ENCODE data around the gene ACP7. TPM values are rescaled to one million over a fixed set of nuclear protein-coding genes. Genes with fewer than 3 reads are reported as not detected.
"Not testable (repeated sequence)": the region's sequence is repeated elsewhere in the genome, so short reads cannot be mapped to it uniquely, and the experiment has no call there.

ACP7 gene
- polyA plus RNA-seq, 1 of the 3 experiments (the other 2 are of a cell fraction): 0.36 TPM

DNA sequence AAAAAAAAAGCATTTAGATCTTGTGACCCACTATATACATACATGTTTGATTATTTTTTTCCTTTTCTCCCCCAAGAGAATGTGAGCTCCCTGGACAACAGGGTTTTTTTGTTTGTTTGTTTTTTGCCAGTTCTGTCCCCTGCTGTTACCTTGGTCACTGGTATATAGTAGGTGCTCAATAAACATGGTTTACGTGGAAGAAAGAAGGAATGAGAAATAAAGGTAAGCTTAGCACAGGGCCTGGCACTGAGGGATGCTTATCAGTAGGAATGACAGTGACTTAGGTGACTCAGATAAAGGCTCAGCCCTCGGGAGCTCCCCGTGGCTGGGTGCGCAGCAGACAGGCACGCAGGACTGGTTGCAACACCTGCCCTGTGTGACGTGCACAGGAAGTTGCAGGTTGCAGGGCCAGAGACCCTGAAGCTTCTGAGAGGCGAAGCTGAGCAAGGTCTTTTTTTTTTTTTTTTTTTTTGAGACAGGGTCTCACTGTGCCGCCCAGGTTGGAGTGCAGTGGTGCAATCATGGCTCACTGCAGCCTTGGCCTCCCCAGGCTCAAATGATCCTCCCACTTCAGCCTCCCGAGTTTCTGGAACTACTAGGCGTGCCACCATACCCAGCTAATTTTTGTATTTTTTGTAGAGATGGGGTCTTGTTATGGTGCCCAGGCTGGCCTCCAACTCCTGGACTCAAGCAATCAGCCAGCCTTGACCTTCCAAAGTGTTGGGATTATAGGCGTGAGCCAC is 31.1 kb downstream of the ACP7 start:
- no peak overlapping the region for H3K27ac ChIP-seq (ENCODE audit: low read depth in 2 of 2, low read length in 1 of 2)
- no peaks in the 10 kb centered on the region for H3K9me3 ChIP-seq
- no peaks in the 10 kb centered on the region for H3K79me2 ChIP-seq (ENCODE audit: insufficient read depth)
- CTCF ChIA-PET: interaction anchor here (1.0 to 2.0 kb wide), 6 partner anchors 63 to 153 kb away, joined by 3 to 6 read pairs (median 4); no protein-coding TSS in a partner anchor
- H3K4me2 ChIP-seq: no peak overlapping the region
- no peaks in the 10 kb centered on the region for H3F3A ChIP-seq (replicated peaks; ENCODE audit: insufficient read depth)
- no peaks in the 10 kb centered on the region for H3K27me3 ChIP-seq (ENCODE audit: insufficient read depth)
- no peaks in the 10 kb centered on the region for H4K20me1 ChIP-seq (ENCODE audit: insufficient read depth)
- no peaks in the 10 kb centered on the region for H3K9me2 ChIP-seq
- H3K4me3 ChIP-seq (ENCODE audit: low read depth in 2 of 2, low read length in 1 of 2): no peak overlapping the region
- TF ChIP-seq MXI1 (IDR thresholded peaks at IDR 0.05; ENCODE audit: low read depth, low read length) (no peak), POLR2AphosphoS5 (IDR thresholded peaks at IDR 0.05; ENCODE audit: low read depth, low read length) (no peak), GABPA (IDR thresholded peaks at IDR 0.05; ENCODE audit: low read depth) (no peak), SIN3A (IDR thresholded peaks at IDR 0.05; ENCODE audit: borderline replicate concordance, low read depth, low read length) (no peak), RCOR1 (IDR thresholded peaks at IDR 0.05; ENCODE audit: low read length) (no peak)
- H3K4me1 ChIP-seq (ENCODE audit: control insufficient read depth in 1 of 2, insufficient read depth in 2 of 2, low read depth in 1 of 2, low read length in 1 of 2): peaks cover 0 to 8% of the 10 kb centered on the region in 2 experiments; a peak in 1 of 4 replicates
- H3K9ac ChIP-seq: no peak overlapping the region
- no peak overlapping the region for H2AFZ ChIP-seq (ENCODE audit: low read depth)
- no peak for DNase-seq
- no peaks in the 10 kb centered on the region for H3K36me3 ChIP-seq (replicated peaks in 1 of 2; ENCODE audit: control insufficient read depth in 1 of 2, insufficient read depth in 2 of 2, low read length in 1 of 2)
- POLR2A ChIA-PET: no interaction called here
- WGBS (ENCODE audit: low lambda C conversion rate): 78% methylated on average over 11 of the region's 11 CpGs

DNA sequence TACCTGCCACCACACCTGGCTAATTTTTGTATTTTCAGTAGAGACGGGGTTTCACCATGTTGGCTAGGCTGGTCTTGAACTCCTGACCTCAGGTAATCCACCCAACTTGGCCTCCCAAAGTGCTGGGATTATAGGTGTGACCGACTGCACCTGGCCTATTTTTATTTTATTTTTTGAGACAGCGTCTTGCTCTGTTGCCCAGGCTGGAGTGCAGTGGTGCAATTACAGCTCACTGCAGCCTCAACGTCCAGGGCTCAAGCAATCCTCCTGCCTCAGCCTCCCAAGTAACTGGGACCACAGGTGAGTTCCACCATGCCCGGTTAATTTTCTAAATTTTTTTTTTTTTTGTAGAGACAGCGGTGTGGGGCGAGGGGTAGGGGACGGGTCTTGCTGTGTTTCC is 32.9 kb downstream of the ACP7 start:
- not testable (repeated sequence) for H3K4me2 ChIP-seq; DNase-seq; H3K36me3 ChIP-seq (replicated peaks in 1 of 2; ENCODE audit: control insufficient read depth in 1 of 2, insufficient read depth in 2 of 2, low read length in 1 of 2); H3K9ac ChIP-seq; H3K27me3 ChIP-seq (ENCODE audit: insufficient read depth); H3K4me1 ChIP-seq (ENCODE audit: control insufficient read depth in 1 of 2, insufficient read depth in 2 of 2, low read depth in 1 of 2, low read length in 1 of 2); H3F3A ChIP-seq (replicated peaks; ENCODE audit: insufficient read depth); H3K9me3 ChIP-seq; H3K9me2 ChIP-seq; H3K4me3 ChIP-seq (ENCODE audit: low read depth in 2 of 2, low read length in 1 of 2); H3K27ac ChIP-seq (ENCODE audit: low read depth in 2 of 2, low read length in 1 of 2); H4K20me1 ChIP-seq (ENCODE audit: insufficient read depth); H2AFZ ChIP-seq (ENCODE audit: low read depth); H3K79me2 ChIP-seq (ENCODE audit: insufficient read depth)
- CTCF ChIA-PET: interaction anchor here (2.0 kb wide), 1 partner anchor 65 kb away, joined by 5 read pairs; no protein-coding TSS in a partner anchor
- 66% methylated on average over 8 of the region's 8 CpGs for WGBS (ENCODE audit: low lambda C conversion rate)
- POLR2A ChIA-PET: interaction anchor here (1.0 kb wide), 1 partner anchor 206 kb away, joined by 3 read pairs; no protein-coding TSS in a partner anchor

DNA sequence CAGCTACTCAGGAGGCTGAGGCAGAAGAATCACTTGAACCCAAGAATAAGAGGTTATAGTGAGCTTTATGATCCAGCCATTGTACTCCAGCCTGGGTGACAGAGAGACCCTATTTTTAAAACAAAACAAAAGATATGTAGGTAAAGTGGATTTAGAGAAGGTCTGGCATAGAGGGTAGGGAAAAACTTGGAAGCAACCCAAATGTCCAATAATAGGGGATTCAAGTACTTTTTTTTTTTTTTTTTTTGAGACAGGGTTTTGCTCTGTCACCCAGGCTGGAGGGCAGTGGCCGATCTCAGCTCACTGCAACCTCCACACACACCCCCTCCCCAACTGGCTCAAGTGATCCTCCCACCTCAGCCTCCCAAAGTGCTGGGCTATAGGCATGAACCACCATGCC is 35.7 kb downstream of the ACP7 start:
- no peak overlapping the region for H3K27ac ChIP-seq (ENCODE audit: low read depth in 2 of 2, low read length in 1 of 2)
- H3K4me2 ChIP-seq: no peak overlapping the region
- H3F3A ChIP-seq (replicated peaks; ENCODE audit: insufficient read depth): peaks cover 8% of the 10 kb centered on the region
- H3K4me1 ChIP-seq (ENCODE audit: control insufficient read depth in 1 of 2, insufficient read depth in 2 of 2, low read depth in 1 of 2, low read length in 1 of 2): no peaks in the 10 kb centered on the region
- H3K9me3 ChIP-seq: no peaks in the 10 kb centered on the region
- H3K9ac ChIP-seq: no peak overlapping the region
- H3K79me2 ChIP-seq (ENCODE audit: insufficient read depth): no peaks in the 10 kb centered on the region
- H3K27me3 ChIP-seq (ENCODE audit: insufficient read depth): no peaks in the 10 kb centered on the region
- ChIA-PET POLR2A (interaction anchor here (0.9 kb wide), 1 partner anchor 25 kb away, joined by 3 read pairs; no protein-coding TSS in a partner anchor), CTCF (interaction anchor here (1.0 to 4.2 kb wide), 5 partner anchors 10 to 211 kb away, joined by 3 to 36 read pairs (median 19); no protein-coding TSS in a partner anchor)
- H3K9me2 ChIP-seq: no peaks in the 10 kb centered on the region
- H4K20me1 ChIP-seq (ENCODE audit: insufficient read depth): no peaks in the 10 kb centered on the region
- no peak for DNase-seq
- no peaks in the 10 kb centered on the region for H3K36me3 ChIP-seq (replicated peaks in 1 of 2; ENCODE audit: control insufficient read depth in 1 of 2, insufficient read depth in 2 of 2, low read length in 1 of 2)
- 67% methylated on average over 1 of the region's 1 CpG for WGBS (ENCODE audit: low lambda C conversion rate)
- no peak overlapping the region for H3K4me3 ChIP-seq (ENCODE audit: low read depth in 2 of 2, low read length in 1 of 2)
- no peak overlapping the region for H2AFZ ChIP-seq (ENCODE audit: low read depth)
- TF ChIP-seq, protein P1, sequence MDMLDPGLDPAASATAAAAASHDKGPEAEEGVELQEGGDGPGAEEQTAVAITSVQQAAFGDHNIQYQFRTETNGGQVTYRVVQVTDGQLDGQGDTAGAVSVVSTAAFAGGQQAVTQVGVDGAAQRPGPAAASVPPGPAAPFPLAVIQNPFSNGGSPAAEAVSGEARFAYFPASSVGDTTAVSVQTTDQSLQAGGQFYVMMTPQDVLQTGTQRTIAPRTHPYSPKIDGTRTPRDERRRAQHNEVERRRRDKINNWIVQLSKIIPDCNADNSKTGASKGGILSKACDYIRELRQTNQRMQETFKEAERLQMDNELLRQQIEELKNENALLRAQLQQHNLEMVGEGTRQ (IDR thresholded peaks at IDR 0.05; ENCODE audit: borderline replicate concordance, low read depth, low read length): no peak
- TF ChIP-seq MEF2A (IDR thresholded peaks at IDR 0.05; ENCODE audit: borderline replicate concordance, low read depth): no peak
- TF ChIP-seq, protein P2, sequence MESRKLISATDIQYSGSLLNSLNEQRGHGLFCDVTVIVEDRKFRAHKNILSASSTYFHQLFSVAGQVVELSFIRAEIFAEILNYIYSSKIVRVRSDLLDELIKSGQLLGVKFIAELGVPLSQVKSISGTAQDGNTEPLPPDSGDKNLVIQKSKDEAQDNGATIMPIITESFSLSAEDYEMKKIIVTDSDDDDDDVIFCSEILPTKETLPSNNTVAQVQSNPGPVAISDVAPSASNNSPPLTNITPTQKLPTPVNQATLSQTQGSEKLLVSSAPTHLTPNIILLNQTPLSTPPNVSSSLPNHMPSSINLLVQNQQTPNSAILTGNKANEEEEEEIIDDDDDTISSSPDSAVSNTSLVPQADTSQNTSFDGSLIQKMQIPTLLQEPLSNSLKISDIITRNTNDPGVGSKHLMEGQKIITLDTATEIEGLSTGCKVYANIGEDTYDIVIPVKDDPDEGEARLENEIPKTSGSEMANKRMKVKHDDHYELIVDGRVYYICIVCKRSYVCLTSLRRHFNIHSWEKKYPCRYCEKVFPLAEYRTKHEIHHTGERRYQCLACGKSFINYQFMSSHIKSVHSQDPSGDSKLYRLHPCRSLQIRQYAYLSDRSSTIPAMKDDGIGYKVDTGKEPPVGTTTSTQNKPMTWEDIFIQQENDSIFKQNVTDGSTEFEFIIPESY (IDR thresholded peaks at IDR 0.05; ENCODE audit: borderline replicate concordance, low read depth): no peak
- no peak for TF ChIP-seq ELF1 (IDR thresholded peaks at IDR 0.05)
- no peak for TF ChIP-seq MXI1 (IDR thresholded peaks at IDR 0.05; ENCODE audit: low read depth, low read length)
- TF ChIP-seq EZH2phosphoT487 (IDR thresholded peaks at IDR 0.05; ENCODE audit: borderline replicate concordance, low read depth): no peak
- TF ChIP-seq GABPA (IDR thresholded peaks at IDR 0.05; ENCODE audit: low read depth): no peak
- no peak for TF ChIP-seq FOXJ3 (CRISPR knock-in tag; IDR thresholded peaks at IDR 0.05)
- no peak for TF ChIP-seq TAF1 (IDR thresholded peaks at IDR 0.05; ENCODE audit: borderline replicate concordance, low read depth, low read length)
- TF ChIP-seq, protein P3, sequence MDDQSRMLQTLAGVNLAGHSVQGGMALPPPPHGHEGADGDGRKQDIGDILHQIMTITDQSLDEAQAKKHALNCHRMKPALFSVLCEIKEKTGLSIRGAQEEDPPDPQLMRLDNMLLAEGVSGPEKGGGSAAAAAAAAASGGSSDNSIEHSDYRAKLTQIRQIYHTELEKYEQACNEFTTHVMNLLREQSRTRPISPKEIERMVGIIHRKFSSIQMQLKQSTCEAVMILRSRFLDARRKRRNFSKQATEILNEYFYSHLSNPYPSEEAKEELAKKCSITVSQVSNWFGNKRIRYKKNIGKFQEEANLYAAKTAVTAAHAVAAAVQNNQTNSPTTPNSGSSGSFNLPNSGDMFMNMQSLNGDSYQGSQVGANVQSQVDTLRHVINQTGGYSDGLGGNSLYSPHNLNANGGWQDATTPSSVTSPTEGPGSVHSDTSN (IDR thresholded peaks at IDR 0.05): no peak
- TF ChIP-seq GATA2 (CRISPR knock-in tag; IDR thresholded peaks at IDR 0.05): no peak
- TF ChIP-seq, protein P4, sequence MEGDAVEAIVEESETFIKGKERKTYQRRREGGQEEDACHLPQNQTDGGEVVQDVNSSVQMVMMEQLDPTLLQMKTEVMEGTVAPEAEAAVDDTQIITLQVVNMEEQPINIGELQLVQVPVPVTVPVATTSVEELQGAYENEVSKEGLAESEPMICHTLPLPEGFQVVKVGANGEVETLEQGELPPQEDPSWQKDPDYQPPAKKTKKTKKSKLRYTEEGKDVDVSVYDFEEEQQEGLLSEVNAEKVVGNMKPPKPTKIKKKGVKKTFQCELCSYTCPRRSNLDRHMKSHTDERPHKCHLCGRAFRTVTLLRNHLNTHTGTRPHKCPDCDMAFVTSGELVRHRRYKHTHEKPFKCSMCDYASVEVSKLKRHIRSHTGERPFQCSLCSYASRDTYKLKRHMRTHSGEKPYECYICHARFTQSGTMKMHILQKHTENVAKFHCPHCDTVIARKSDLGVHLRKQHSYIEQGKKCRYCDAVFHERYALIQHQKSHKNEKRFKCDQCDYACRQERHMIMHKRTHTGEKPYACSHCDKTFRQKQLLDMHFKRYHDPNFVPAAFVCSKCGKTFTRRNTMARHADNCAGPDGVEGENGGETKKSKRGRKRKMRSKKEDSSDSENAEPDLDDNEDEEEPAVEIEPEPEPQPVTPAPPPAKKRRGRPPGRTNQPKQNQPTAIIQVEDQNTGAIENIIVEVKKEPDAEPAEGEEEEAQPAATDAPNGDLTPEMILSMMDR (IDR thresholded peaks at IDR 0.05): no peak
